Lower lobe of right lung (tissue), 2 donors: ENCODE measurements around the gene PIGC. TPM values are rescaled to one million over a fixed set of nuclear protein-coding genes. Genes with fewer than 3 reads are reported as not detected.

ENCODE experiments used
- ATAC-seq, 2 donors: fragments of 200-7000 bp; cut with Tn5 transposase; one replicate each; pipeline ENCODE4 v1.9.1; 2020 to 2022; ENCODE audit warnings: mild to moderate bottlenecking in 2 of 2, moderate library complexity in 2 of 2
- DNase-seq: peaks from one replicate; pipeline ENCODE4 v3.0.0-alpha.2; 2020
- H3K27ac ChIP-seq: fragments of 200-600 bp; one replicate; pipeline ENCODE4 v1.8.0; 2022
- H3K27me3 ChIP-seq: fragments of 200-600 bp; one replicate; pipeline ENCODE4 v1.8.0; 2022; ENCODE audit warnings: low read depth
- H3K36me3 ChIP-seq: fragments of 200-600 bp; one replicate; pipeline ENCODE4 v1.8.0; 2022; ENCODE audit warnings: mild to moderate bottlenecking
- H3K4me1 ChIP-seq: fragments of 200-600 bp; one replicate; pipeline ENCODE4 v1.8.0; 2022
- H3K4me3 ChIP-seq: fragments of 200-600 bp; one replicate; pipeline ENCODE4 v1.8.0; 2022; ENCODE audit warnings: mild to moderate bottlenecking
- H3K9me3 ChIP-seq: fragments of 200-600 bp; one replicate; pipeline ENCODE4 v1.8.0; 2022
- intact Hi-C: fragments of 100-400 bp; cut with DNase I; formaldehyde crosslinking; loops from one replicate; pipeline ENCODE4 v1.11.0; 2022
- total RNA-seq: library from RNA; stranded (reverse); fragmentation: NEBNext Ultra II Directional; extraction: Animal tissue kit (Norgen Biotek cat#: 25700); gene quantifications from one replicate; pipeline ENCODE4 v1.2.1, GENCODE V29; 2021
- TF ChIP-seq, protein P1 (sequence below): fragments of 200-600 bp; IDR thresholded peaks from one replicate; pipeline ENCODE4 v1.8.0; 2022; ENCODE audit warnings: antibody characterized with exemption, mild to moderate bottlenecking
- donor health status: DM: no; HTN: yes; CAD: no; lungs with severe emphysema.

The PIGC gene
- total RNA-seq, 1 donor from 2014 or later: 22.8 TPM

- peaks cover 9% of the 10 kb centered on the region for H3K4me1 ChIP-seq
- H3K9me3 ChIP-seq: no peaks in the 10 kb centered on the region
- no peak overlapping the region for H3K4me3 ChIP-seq
- DNase-seq (no peak), ATAC-seq (no peak)
- H3K36me3 ChIP-seq: no peaks in the 10 kb centered on the region
- no peak overlapping the region for H3K27ac ChIP-seq
- TF ChIP-seq, protein P1, sequence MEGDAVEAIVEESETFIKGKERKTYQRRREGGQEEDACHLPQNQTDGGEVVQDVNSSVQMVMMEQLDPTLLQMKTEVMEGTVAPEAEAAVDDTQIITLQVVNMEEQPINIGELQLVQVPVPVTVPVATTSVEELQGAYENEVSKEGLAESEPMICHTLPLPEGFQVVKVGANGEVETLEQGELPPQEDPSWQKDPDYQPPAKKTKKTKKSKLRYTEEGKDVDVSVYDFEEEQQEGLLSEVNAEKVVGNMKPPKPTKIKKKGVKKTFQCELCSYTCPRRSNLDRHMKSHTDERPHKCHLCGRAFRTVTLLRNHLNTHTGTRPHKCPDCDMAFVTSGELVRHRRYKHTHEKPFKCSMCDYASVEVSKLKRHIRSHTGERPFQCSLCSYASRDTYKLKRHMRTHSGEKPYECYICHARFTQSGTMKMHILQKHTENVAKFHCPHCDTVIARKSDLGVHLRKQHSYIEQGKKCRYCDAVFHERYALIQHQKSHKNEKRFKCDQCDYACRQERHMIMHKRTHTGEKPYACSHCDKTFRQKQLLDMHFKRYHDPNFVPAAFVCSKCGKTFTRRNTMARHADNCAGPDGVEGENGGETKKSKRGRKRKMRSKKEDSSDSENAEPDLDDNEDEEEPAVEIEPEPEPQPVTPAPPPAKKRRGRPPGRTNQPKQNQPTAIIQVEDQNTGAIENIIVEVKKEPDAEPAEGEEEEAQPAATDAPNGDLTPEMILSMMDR: no peak
- intact Hi-C loops: no loop called here
- no peaks in the 10 kb centered on the region for H3K27me3 ChIP-seq
Observed at GRCh38 chr1:172453153-172453545, 9.3 kb upstream of the PIGC start.

- Histone ChIP-seq H3K27ac (no peak overlapping the region), H3K9me3 (no peaks in the 10 kb centered on the region), H3K36me3 (no peaks in the 10 kb centered on the region), H3K4me3 (no peak overlapping the region), H3K4me1 (peaks cover 14% of the 10 kb centered on the region), H3K27me3 (no peaks in the 10 kb centered on the region)
- TF ChIP-seq, protein P1: no peak
- intact Hi-C loops: no loop called here
- DNase-seq (no peak), ATAC-seq (no peak)
Observed at GRCh38 chr1:172452536-172453152, 8.8 kb upstream of the PIGC start.

DNA sequence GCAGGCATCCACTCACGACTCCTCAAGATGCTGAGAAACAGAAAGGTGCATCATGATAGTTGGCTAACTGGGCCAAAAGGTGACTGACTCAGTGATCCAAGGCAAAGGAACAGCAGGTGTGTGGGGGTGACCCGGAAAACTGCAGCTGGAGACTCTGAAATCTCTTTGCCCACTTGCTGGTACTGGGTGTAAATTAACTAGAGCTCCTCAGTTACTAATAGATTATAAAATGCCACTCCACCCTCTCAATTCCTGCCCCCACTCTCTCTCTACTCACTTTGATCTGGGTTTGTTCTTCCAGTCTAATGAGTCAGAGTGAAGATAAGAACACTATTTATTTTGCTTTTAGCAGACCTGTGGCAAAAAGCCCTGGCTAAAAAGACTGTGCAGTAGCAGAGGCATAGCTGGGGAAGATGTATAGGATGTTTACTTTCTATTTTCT lies 7.2 kb upstream of the PIGC start:
- no peak overlapping the region for H3K27ac ChIP-seq

GRCh38 chr1:172450524-172450885 lies 6.6 kb upstream of the PIGC start:
- Histone ChIP-seq H3K27me3 (no peaks in the 10 kb centered on the region), H3K4me3 (no peak overlapping the region), H3K9me3 (no peaks in the 10 kb centered on the region), H3K36me3 (no peaks in the 10 kb centered on the region), H3K4me1 (peaks cover 18% of the 10 kb centered on the region), H3K27ac (no peak overlapping the region)
- intact Hi-C loops: no loop called here
- ATAC-seq (peak in 1 of 2 donors; percentile 3), DNase-seq (no peak)
- TF ChIP-seq, protein P1: no peak

More for the DNA sequence above, 7.2 kb upstream of the PIGC start:
- Histone ChIP-seq H3K36me3 (no peaks in the 10 kb centered on the region), H3K4me3 (no peak overlapping the region), H3K27me3 (no peaks in the 10 kb centered on the region), H3K9me3 (no peaks in the 10 kb centered on the region), H3K4me1 (peaks cover 18% of the 10 kb centered on the region)
- ATAC-seq (peak; percentile 41 to 85), DNase-seq (no peak)
- TF ChIP-seq, protein P1: no peak
- intact Hi-C loops: no loop called here

DNA sequence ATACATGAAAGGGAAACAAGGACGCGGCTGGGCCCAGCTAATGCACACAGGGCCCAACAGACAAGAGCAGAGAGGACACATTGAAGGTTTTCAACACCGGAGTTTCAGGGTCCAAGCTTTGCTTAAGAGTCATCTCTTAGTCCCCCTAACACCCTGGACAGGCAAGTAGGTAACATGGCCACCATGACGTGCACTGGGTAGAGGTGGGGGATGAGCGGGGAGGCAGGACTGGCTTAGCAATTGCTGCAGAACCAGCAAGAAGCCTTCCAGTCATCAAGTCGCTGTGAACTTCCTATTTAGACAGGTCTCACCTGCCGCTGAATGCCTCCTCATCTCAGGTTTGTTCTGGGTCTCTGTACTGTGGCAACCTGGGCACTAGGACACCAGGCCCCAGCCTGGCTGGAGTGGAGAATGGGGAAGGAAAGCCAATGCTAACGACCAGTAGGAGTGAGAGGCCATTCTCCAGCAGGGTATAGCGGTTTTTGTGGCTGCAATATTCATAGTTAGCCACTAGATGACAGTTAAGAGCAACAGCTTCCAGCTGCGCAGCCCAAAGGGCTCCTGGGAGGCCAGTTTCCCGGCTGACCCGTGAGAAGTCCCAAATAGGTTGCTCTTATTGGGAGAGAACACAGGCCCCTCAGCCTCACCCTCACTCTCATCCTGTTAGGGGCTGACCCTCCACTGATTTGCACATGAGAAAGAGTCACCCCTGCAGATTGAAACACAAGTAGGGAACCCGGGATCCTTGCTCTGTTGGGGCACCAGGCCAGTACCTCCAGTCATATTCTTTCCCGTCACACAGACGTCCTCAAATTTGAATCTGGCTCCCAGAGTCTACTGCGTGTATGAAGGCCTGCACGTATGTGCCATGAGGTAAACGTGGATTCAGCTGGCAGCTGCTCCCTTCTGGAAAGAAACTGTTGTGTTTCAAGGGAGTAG lies 6.0 kb upstream of the PIGC start:
- H3K27me3 ChIP-seq: no peaks in the 10 kb centered on the region
- H3K27ac ChIP-seq: no peak overlapping the region
- H3K4me3 ChIP-seq: no peak overlapping the region
- intact Hi-C loops: no loop called here
- no peaks in the 10 kb centered on the region for H3K36me3 ChIP-seq
- no peaks in the 10 kb centered on the region for H3K9me3 ChIP-seq
- peaks cover 18% of the 10 kb centered on the region for H3K4me1 ChIP-seq
- DNase-seq: peak; percentile 73
- TF ChIP-seq, protein P1: peak; percentile 84
- peak; percentile 90 to 91 for ATAC-seq
